DMS53 (cell line): ENCODE data around the gene MMP20.

Source experiments
- DNase-seq: peaks from one replicate; lab custom pipeline; 2025; lab: John Stamatoyannopoulos, UW

Gene MMP20

GRCh38 chr11:102625177-102625576 lies at the start of gene MMP20:
MMP20 (minus strand) TSS chr11:102625332; CDS start chr11:102625319, 13 bp downstream.
- no peak for DNase-seq

- no peak for DNase-seq
These were observed 44.5 kb upstream of the MMP20 start for GRCh38 chr11:102669664-102670063.

GRCh38 chr11:102666331-102666957 lies 41.3 kb upstream of the MMP20 start:
- DNase-seq: peak; percentile 83

DNA sequence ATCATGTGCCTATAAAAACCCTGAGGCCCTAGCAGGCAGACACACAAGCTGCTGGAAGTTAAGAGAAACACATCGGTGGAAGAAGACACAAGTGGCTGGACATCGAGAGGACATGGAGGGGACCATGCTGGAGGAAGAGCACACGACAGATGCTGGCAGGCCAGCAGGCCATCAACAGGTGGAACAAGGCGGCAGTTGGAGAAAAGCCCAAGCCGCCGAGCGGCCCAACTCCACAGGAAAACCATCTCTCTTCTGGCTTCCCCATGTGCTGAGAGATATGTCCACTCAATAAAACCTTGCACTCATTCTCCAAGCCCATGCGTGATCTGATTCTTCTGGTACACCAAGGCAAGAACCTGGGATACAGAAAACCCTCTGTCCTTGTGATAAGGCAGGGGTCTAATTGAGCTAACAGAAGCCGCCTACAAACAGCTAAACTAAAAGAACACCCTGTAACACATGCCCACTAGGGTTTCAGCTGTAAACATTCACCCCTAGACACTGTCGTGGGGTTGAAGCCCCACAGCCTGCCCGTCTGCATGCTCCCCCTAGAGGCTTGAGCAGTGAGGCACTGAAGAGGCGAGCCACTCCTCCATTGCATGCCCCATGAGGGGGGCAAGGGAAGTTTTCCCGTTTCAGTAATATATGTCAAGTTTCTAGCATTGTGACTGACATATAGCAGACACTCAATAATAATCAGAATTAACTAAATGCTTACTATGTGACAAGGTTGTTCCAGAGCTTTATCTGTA lies 39.0 kb upstream of the MMP20 start:
- peak; percentile 23 for DNase-seq

GRCh38 chr11:102662607-102663006 lies 37.5 kb upstream of the MMP20 start:
- DNase-seq: no peak

- DNase-seq: no peak
These were observed 35.9 kb upstream of the MMP20 start for GRCh38 chr11:102661040-102661439.

DNA sequence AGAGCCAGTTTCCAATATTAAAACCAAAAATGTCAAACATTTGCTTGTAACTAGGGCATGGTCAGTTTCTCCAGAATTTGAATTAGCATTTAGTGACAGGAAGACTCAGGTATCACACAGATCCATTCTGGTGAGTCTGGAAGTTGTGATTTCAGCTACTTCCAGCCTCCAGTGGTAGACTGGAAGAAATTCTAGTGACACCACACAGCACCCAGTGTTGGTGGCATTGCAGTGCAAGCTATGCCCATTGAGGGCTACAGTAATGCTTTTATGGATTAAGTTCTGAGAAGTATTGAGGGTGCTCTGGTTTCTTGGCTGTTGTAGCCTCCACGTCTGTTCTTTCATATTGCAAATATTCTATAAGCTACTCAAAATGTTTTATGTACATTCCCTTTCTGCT lies 31.4 kb upstream of the MMP20 start:
- DNase-seq: no peak

DNA sequence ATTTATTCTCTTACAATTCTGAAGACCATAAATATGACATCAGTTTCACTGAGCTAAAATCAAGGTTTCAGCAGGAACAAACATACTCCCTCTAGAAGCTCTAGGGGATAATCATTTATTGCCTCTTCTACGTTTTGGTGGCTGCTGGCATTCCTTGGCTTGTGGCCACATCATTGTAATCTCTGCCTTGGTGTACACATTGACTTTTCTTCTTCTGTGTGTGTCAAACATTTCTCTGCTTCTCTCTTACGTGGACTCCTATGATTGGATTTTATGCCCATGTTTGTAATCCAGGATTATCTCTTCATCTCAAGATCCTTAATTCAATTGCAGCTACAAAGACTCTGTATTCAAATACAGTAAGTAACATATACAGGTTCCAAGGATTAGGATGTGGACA lies 30.4 kb upstream of the MMP20 start:
- no peak for DNase-seq

GRCh38 chr11:102654761-102655160 lies 29.6 kb upstream of the MMP20 start:
- DNase-seq: no peak

GRCh38 chr11:102653744-102654291 lies 28.7 kb upstream of the MMP20 start:
- DNase-seq: no peak

DNA sequence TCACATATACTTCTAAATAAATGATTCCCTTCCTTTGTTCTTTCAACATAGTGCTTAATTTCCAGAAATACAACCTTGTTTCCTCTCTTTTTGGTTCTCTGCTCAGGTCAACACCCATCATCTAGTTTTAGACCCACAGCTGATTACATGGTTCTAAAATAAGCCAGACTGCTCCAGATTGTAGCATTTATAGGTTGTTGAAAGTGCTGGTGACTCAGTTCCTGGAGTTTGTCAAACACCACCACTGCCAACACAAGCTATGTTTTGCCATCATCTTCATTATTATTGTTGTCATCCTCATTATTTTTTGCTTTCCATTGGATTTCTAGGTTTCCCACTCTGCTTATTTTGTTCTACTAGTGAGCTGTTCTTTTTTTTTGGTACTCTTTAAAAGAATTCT lies 22.3 kb upstream of the MMP20 start:
- DNase-seq: no peak

GRCh38 chr11:102643941-102644340 lies 18.8 kb upstream of the MMP20 start:
- DNase-seq: no peak

- no peak for DNase-seq
These were observed 15.8 kb upstream of the MMP20 start for GRCh38 chr11:102640946-102641345.

DNA sequence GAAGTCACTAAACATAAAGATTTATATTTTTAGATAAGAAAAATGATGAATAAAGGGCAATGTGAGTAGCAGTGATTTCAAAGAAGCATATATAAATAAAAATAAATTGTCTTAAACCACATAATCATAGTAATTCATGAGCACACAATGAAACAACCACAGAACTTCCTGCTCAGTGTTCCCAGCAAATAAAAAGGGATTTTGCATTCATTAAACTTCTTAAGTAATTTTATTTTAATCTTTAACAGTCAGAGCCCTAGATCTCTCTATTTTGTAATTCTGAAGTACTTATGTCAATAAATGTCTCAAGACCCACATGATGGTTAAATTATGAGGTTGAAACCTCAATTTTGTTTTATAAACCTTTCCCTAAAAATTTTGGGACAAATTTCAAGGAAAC lies 14.5 kb upstream of the MMP20 start:
- no peak for DNase-seq

DNA sequence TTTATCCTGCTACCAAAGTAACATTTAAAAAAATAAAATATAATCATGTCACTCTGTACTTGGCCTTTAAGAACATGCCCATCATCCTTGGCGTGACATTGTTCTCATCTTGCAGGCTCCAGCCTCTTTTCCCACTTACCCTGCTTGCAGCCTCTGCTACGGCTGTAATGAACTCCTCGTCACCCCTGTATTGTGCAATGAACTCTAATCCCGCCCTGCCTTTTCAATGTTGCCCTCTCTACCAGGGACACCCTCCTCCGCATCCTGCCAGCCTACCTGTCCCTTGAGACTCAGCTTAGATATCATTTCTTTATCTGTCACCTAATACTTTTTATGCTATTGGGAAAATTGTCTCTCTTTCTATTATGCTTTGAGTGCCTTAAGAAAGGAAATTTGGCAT lies 12.6 kb upstream of the MMP20 start:
- no peak for DNase-seq

- DNase-seq: no peak
These were observed 8.4 kb upstream of the MMP20 start for GRCh38 chr11:102633385-102634026.

GRCh38 chr11:102632026-102632425 lies 6.9 kb upstream of the MMP20 start:
- no peak for DNase-seq

DNA sequence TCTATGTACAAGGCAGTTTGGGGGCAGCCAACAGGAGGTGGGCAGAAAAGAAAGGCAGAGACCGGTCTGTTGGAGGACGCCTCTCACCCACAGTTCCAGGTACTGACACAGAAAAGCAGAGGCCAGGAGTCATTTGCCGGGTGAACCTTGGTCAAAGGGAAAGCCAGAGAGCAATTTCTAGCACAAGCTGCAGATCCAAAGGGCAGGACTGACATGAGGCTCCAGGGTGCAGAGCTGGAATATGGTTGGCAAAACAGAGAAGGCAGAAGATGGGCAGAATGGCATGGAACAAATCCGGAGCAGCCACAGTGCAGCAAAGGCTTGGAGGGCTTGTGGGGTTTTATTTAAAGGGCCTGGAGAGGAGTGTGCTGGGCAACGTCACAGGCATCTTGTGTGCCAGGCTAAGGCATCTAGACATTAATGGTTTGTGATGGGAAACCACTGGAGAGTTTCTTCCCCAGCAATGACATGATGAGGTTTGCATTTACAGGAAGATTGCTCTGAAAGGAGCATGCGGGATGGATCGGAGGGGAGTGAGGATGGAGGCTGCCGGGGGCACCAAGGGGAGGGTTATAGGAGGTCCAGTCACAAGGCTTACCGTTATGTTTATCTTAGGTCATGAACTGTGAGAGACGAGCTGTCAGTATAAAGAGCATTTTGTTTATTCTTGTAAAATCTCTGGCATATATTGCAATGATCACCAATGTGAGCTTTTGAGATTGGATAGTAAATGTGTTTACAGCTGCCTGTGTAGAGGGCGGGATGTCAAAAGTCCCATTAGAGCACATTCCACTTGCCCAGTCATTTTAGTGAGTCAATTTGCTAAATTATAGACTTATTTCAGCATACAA lies 5.7 kb upstream of the MMP20 start:
- no peak for DNase-seq

DNA sequence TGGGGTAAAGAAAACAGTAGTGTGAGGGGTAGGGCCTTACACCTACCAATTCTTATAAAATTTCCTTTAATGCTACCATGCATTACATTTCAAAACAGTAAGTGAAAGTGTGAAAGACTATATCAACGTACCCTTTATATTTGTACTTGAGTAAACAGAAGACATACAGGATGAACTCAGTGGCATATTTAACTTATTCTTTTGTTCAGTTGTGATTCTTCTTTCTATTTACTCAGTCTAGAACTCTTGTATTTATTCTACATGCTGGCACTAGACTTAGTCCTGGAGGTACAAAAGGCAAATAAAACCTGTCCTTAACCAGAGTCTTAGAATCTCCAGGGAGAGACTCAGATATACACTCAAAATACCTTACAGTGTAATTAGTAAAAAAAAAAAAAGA lies 4.8 kb upstream of the MMP20 start:
- DNase-seq: peak; percentile 26

DNA sequence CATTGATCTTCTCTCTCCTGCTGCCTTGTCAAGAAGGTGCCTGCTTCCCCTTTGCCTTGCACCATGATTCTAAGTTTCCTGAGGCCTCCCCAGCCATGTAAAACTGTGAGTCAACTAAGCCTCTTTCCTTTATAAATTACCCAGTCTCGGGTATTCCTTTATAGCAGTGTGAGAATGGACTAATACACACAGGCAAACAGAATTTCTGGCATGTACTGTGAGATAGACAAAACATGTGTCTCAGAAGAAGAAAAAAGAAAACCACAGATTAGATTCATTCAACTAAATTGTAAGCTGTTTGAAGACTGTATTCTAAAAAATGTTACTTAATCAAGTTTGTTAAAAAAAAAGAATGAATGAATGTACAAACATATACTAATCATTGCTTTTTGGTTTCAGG lies 1.5 kb upstream of the MMP20 start:
- DNase-seq: no peak

DNA sequence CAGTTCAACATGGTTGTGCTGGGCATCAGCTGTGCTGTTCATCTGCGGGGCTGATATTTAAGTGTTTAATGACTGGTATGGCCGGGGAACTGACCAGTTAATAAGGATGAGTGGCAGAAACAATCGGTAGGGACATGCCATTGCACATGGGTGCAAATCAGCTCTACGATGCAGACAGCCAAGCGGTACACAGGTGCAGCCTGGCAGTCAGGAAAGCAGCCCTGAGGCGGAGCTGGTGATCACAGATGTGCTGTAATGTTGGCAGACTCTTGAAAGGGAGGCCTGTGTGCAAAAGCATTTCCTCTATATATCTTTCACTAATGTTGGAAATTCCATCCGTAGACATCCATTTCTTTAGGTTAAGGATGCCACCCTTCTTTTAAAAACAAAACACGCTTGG lies 1.1 kb downstream of the MMP20 start:
- DNase-seq: no peak

- no peak for DNase-seq
These were observed 2.0 kb downstream of the MMP20 start for GRCh38 chr11:102623128-102623527.
